Measurements from ENCODE around the gene UNG. TPM values are rescaled to one million over a fixed set of nuclear protein-coding genes. Genes with fewer than 3 reads are reported as not detected.

Gene UNG
- total RNA-seq, 1 donor: 2.9 TPM

- Histone ChIP-seq H3K9me3 (ENCODE audit: low read depth, low read length) (no peaks in the 10 kb centered on the region), H3K4me3 (ENCODE audit: low read length) (no peak overlapping the region), H3K27me3 (ENCODE audit: insufficient read depth, low read length) (no peaks in the 10 kb centered on the region), H3K4me1 (ENCODE audit: insufficient read depth, low read length) (peaks cover 17% of the 10 kb centered on the region)
Observed at GRCh38 chr12:109102491-109102890, 5.1 kb downstream of the UNG start.

- Histone ChIP-seq H3K27me3 (ENCODE audit: insufficient read depth, low read length) (no peaks in the 10 kb centered on the region), H3K4me3 (ENCODE audit: low read length) (no peak overlapping the region), H3K9me3 (ENCODE audit: low read depth, low read length) (no peaks in the 10 kb centered on the region)
Observed at GRCh38 chr12:109105176-109105575, 7.8 kb downstream of the UNG start.

GRCh38 chr12:109109746-109110350 is 12.5 kb downstream of the UNG start:
- Histone ChIP-seq H3K9me3 (ENCODE audit: low read depth, low read length) (no peaks in the 10 kb centered on the region), H3K4me1 (ENCODE audit: insufficient read depth, low read length) (peaks cover 4% of the 10 kb centered on the region), H3K4me3 (ENCODE audit: low read length) (no peak overlapping the region), H3K27me3 (ENCODE audit: insufficient read depth, low read length) (no peaks in the 10 kb centered on the region)

More at GRCh38 chr12:109105176-109105575, 7.8 kb downstream of the UNG start:
- H3K4me1 ChIP-seq (ENCODE audit: insufficient read depth, low read length): no peaks in the 10 kb centered on the region

GRCh38 chr12:109110988-109111495 is 13.6 kb downstream of the UNG start:
- peak overlapping the region; percentile 47 for H3K4me3 ChIP-seq (ENCODE audit: low read length)
- peaks cover 4% of the 10 kb centered on the region for H3K4me1 ChIP-seq (ENCODE audit: insufficient read depth, low read length)
- no peaks in the 10 kb centered on the region for H3K9me3 ChIP-seq (ENCODE audit: low read depth, low read length)
- H3K27me3 ChIP-seq (ENCODE audit: insufficient read depth, low read length): no peaks in the 10 kb centered on the region

GRCh38 chr12:109112720-109113465 is 15.5 kb downstream of the UNG start:
- Histone ChIP-seq H3K4me1 (ENCODE audit: insufficient read depth, low read length) (peaks cover 4% of the 10 kb centered on the region), H3K4me3 (ENCODE audit: low read length) (no peak overlapping the region), H3K9me3 (ENCODE audit: low read depth, low read length) (no peaks in the 10 kb centered on the region), H3K27me3 (ENCODE audit: insufficient read depth, low read length) (no peaks in the 10 kb centered on the region)

GRCh38 chr12:109113661-109114321 is 16.4 kb downstream of the UNG start:
- peaks cover 4% of the 10 kb centered on the region for H3K4me1 ChIP-seq (ENCODE audit: insufficient read depth, low read length)
- no peaks in the 10 kb centered on the region for H3K27me3 ChIP-seq (ENCODE audit: insufficient read depth, low read length)
- H3K4me3 ChIP-seq (ENCODE audit: low read length): no peak overlapping the region
- H3K9me3 ChIP-seq (ENCODE audit: low read depth, low read length): no peaks in the 10 kb centered on the region

- Histone ChIP-seq H3K4me1 (ENCODE audit: insufficient read depth, low read length) (peaks cover 4% of the 10 kb centered on the region), H3K9me3 (ENCODE audit: low read depth, low read length) (no peaks in the 10 kb centered on the region), H3K27me3 (ENCODE audit: insufficient read depth, low read length) (no peaks in the 10 kb centered on the region), H3K4me3 (ENCODE audit: low read length) (no peak overlapping the region)
Observed at GRCh38 chr12:109114644-109115043, 17.2 kb downstream of the UNG start.

- Histone ChIP-seq H3K4me1 (ENCODE audit: insufficient read depth, low read length) (peaks cover 4% of the 10 kb centered on the region), H3K9me3 (ENCODE audit: low read depth, low read length) (no peaks in the 10 kb centered on the region), H3K4me3 (ENCODE audit: low read length) (no peak overlapping the region), H3K27me3 (ENCODE audit: insufficient read depth, low read length) (no peaks in the 10 kb centered on the region)
Observed at GRCh38 chr12:109115404-109115757, 18.0 kb downstream of the UNG start.

- H3K4me3 ChIP-seq (ENCODE audit: low read length): no peak within 1 kb of the TSS
- H3K27me3 ChIP-seq (ENCODE audit: insufficient read depth, low read length): no peaks in the 10 kb centered on the region
- H3K4me1 ChIP-seq (ENCODE audit: insufficient read depth, low read length): peaks cover 4% of the 10 kb centered on the region
- no peaks in the 10 kb centered on the region for H3K9me3 ChIP-seq (ENCODE audit: low read depth, low read length)
Observed at GRCh38 chr12:109115758-109116610, 18.6 kb downstream of the UNG start, which contains the start of gene ACACB. ACACB (plus strand) TSS chr12:109116587; CDS start chr12:109139406, 22,819 bp downstream.

GRCh38 chr12:109116611-109116949 is 19.2 kb downstream of the UNG start:
- Histone ChIP-seq H3K4me3 (ENCODE audit: low read length) (no peak overlapping the region), H3K27me3 (ENCODE audit: insufficient read depth, low read length) (no peaks in the 10 kb centered on the region), H3K9me3 (ENCODE audit: low read depth, low read length) (no peaks in the 10 kb centered on the region), H3K4me1 (ENCODE audit: insufficient read depth, low read length) (peaks cover 2% of the 10 kb centered on the region)

GRCh38 chr12:109120095-109120494 is 22.7 kb downstream of the UNG start:
- Histone ChIP-seq H3K4me3 (ENCODE audit: low read length) (no peak overlapping the region), H3K9me3 (ENCODE audit: low read depth, low read length) (no peaks in the 10 kb centered on the region), H3K27me3 (ENCODE audit: insufficient read depth, low read length) (no peaks in the 10 kb centered on the region), H3K4me1 (ENCODE audit: insufficient read depth, low read length) (no peaks in the 10 kb centered on the region)

- no peaks in the 10 kb centered on the region for H3K27me3 ChIP-seq (ENCODE audit: insufficient read depth, low read length)
- H3K4me3 ChIP-seq (ENCODE audit: low read length): no peak overlapping the region
- no peaks in the 10 kb centered on the region for H3K4me1 ChIP-seq (ENCODE audit: insufficient read depth, low read length)
- no peaks in the 10 kb centered on the region for H3K9me3 ChIP-seq (ENCODE audit: low read depth, low read length)
Observed at GRCh38 chr12:109120557-109120956, 23.2 kb downstream of the UNG start.

- Histone ChIP-seq H3K4me1 (ENCODE audit: insufficient read depth, low read length) (no peaks in the 10 kb centered on the region), H3K27me3 (ENCODE audit: insufficient read depth, low read length) (no peaks in the 10 kb centered on the region), H3K4me3 (ENCODE audit: low read length) (no peak overlapping the region), H3K9me3 (ENCODE audit: low read depth, low read length) (no peaks in the 10 kb centered on the region)
Observed at GRCh38 chr12:109121346-109121880, 24.0 kb downstream of the UNG start.

- Histone ChIP-seq H3K9me3 (ENCODE audit: low read depth, low read length) (no peaks in the 10 kb centered on the region), H3K4me3 (ENCODE audit: low read length) (no peak overlapping the region), H3K4me1 (ENCODE audit: insufficient read depth, low read length) (no peaks in the 10 kb centered on the region), H3K27me3 (ENCODE audit: insufficient read depth, low read length) (no peaks in the 10 kb centered on the region)
Observed at GRCh38 chr12:109124878-109125648, 27.7 kb downstream of the UNG start.

Data from mononuclear cell (primary cell).